Measurements from ENCODE around the gene SPAG7.

SPAG7 gene

GRCh38 chr17:4950746-4951204 lies 16.8 kb downstream of the SPAG7 start, which contains the start of gene ENO3:
Gene ENO3, plus strand, starts transcription at chr17:4951119. Its CDS starts 711 bp downstream, at chr17:4951830.
- in situ Hi-C loops (cut with HindIII; ENCODE audit: low sequenced_read_pairs), result no loop called here
- peak within 1 kb of the TSS; percentile 28 for H3K4me3 ChIP-seq (ENCODE audit: low read depth, low read length)

GRCh38 chr17:4950075-4950745 lies 17.4 kb downstream of the SPAG7 start:
- no peak for DNase-seq (ENCODE audit: low read depth, low spot score)
- H3K4me3 ChIP-seq (ENCODE audit: low read depth, low read length), result peak overlapping the region; percentile 28
- TF ChIP-seq CTCF (IDR thresholded peaks at IDR 0.05; ENCODE audit: low read depth, low read length), result no peak
- in situ Hi-C loops (cut with HindIII; ENCODE audit: low sequenced_read_pairs), result no loop called here

More at GRCh38 chr17:4950746-4951204, 16.8 kb downstream of the SPAG7 start, which contains the start of gene ENO3:
- no peak for DNase-seq (ENCODE audit: low read depth, low spot score)
- no peak for TF ChIP-seq CTCF (IDR thresholded peaks at IDR 0.05; ENCODE audit: low read depth, low read length)

- H3K4me3 ChIP-seq (ENCODE audit: low read depth, low read length), result peak overlapping the region; percentile 96
- DNase-seq (ENCODE audit: low read depth, low spot score), result peak; percentile 70
- in situ Hi-C loops (cut with HindIII; ENCODE audit: low sequenced_read_pairs), result no loop called here
- no peak for TF ChIP-seq CTCF (IDR thresholded peaks at IDR 0.05; ENCODE audit: low read depth, low read length)
Measured at GRCh38 chr17:4949321-4950074, 18.1 kb downstream of the SPAG7 start.

GRCh38 chr17:4948931-4949320 lies 18.7 kb downstream of the SPAG7 start:
- in situ Hi-C loops (cut with HindIII; ENCODE audit: low sequenced_read_pairs), result no loop called here
- TF ChIP-seq CTCF (IDR thresholded peaks at IDR 0.05; ENCODE audit: low read depth, low read length), result no peak
- DNase-seq (ENCODE audit: low read depth, low spot score), result peak; percentile 92
- H3K4me3 ChIP-seq (ENCODE audit: low read depth, low read length), result peak overlapping the region; percentile 96

GRCh38 chr17:4948166-4948930 lies 19.3 kb downstream of the SPAG7 start, which contains the start of gene PFN1:
Gene PFN1, minus strand, starts transcription at chr17:4948530. Its CDS starts 136 bp downstream, at chr17:4948394.
- in situ Hi-C loops (cut with HindIII; ENCODE audit: low sequenced_read_pairs), result no loop called here
- peak within 1 kb of the TSS; percentile 96 for H3K4me3 ChIP-seq (ENCODE audit: low read depth, low read length)
- peak; percentile 95 for DNase-seq (ENCODE audit: low read depth, low spot score)
- TF ChIP-seq CTCF (IDR thresholded peaks at IDR 0.05; ENCODE audit: low read depth, low read length), result no peak
